ENCODE data around the gene PSMD13. TPM values are rescaled to one million over a fixed set of nuclear protein-coding genes. Genes with fewer than 3 reads are reported as not detected.

The PSMD13 gene
- total and polyA plus RNA-seq, 4 donors = 48.8 to 56.7 (median 52.8) TPM

DNA sequence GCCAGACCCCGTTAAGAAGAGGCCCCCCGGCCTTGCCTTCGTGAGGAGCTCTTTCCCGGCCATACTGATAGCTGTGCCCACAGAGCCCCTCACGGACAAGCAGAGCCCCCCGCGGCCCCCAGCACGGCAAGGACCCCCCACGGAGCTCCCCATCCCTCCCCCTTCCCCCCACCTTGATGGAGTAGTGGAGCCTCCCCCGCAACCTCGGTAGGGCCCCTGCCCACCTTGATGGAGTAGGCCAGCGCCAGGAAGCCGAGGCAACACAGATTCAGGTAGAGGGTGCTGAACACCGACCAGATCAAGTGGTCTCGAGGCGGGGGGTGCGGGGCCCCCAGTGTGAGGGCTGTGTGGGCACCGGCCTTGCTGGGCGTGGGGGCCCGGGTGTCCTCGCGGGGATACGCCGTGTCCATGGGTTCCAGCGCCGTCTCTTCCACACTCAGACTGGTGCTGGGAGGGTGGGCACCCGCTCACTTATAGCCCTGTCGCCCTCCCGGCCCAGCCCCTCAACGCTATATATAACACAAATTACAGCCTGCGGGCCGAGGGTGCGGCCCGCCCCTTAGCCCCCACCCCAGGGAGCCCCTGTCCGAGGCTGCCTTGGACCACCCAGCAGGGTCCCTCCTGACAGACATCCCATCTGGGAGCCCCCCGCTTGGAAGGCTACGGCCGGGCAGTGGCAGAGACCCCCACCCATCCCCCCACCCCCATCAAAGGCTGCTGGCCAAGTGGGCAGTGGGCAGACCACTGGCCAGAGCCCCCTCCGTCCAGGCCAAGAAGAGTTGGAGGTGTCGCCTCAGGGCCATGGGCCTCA lies 62.5 kb downstream of the PSMD13 start, which contains the start of gene IFITM5:
IFITM5 (minus strand) TSS at position 446 of the 811 bp plus-strand sequence; CDS start at position 410, 36 bp downstream.
- no peak within 1 kb of the TSS for H3K9ac ChIP-seq (ENCODE audit: low read depth in 1 of 2, low read length in 2 of 2)
- 68% methylated on average over 40 of the region's 40 CpGs for whole genome bisulfite sequencing
- no peaks in the 10 kb centered on the region for H3K27me3 ChIP-seq (ENCODE audit: control insufficient read depth in 4 of 4, insufficient read depth in 4 of 4, low read length in 3 of 4)
- H3K4me1 ChIP-seq (ENCODE audit: control insufficient read depth in 4 of 4, insufficient read depth in 4 of 4, low read length in 3 of 4) = no peaks in the 10 kb centered on the region
- no peak for DNase-seq (ENCODE audit: low spot score)
- TF ChIP-seq GABPA (IDR thresholded peaks at IDR 0.05 in 1 of 2, conservative IDR thresholded peaks at IDR 0.05 in 1 of 2) = no peak
- no peak for TF ChIP-seq TAF1 (conservative IDR thresholded peaks at IDR 0.05)
- no peak for TF ChIP-seq YY1 (IDR thresholded peaks at IDR 0.05)
- TF ChIP-seq, protein P1, sequence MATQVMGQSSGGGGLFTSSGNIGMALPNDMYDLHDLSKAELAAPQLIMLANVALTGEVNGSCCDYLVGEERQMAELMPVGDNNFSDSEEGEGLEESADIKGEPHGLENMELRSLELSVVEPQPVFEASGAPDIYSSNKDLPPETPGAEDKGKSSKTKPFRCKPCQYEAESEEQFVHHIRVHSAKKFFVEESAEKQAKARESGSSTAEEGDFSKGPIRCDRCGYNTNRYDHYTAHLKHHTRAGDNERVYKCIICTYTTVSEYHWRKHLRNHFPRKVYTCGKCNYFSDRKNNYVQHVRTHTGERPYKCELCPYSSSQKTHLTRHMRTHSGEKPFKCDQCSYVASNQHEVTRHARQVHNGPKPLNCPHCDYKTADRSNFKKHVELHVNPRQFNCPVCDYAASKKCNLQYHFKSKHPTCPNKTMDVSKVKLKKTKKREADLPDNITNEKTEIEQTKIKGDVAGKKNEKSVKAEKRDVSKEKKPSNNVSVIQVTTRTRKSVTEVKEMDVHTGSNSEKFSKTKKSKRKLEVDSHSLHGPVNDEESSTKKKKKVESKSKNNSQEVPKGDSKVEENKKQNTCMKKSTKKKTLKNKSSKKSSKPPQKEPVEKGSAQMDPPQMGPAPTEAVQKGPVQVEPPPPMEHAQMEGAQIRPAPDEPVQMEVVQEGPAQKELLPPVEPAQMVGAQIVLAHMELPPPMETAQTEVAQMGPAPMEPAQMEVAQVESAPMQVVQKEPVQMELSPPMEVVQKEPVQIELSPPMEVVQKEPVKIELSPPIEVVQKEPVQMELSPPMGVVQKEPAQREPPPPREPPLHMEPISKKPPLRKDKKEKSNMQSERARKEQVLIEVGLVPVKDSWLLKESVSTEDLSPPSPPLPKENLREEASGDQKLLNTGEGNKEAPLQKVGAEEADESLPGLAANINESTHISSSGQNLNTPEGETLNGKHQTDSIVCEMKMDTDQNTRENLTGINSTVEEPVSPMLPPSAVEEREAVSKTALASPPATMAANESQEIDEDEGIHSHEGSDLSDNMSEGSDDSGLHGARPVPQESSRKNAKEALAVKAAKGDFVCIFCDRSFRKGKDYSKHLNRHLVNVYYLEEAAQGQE (IDR thresholded peaks at IDR 0.05) = no peak
- no peak for TF ChIP-seq RAD21 (IDR thresholded peaks at IDR 0.05)
- TF ChIP-seq, protein P2, sequence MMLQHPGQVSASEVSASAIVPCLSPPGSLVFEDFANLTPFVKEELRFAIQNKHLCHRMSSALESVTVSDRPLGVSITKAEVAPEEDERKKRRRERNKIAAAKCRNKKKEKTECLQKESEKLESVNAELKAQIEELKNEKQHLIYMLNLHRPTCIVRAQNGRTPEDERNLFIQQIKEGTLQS (IDR thresholded peaks at IDR 0.05) = no peak
- no peak for TF ChIP-seq HNF4A (conservative IDR thresholded peaks at IDR 0.05)
- TF ChIP-seq, protein P3, sequence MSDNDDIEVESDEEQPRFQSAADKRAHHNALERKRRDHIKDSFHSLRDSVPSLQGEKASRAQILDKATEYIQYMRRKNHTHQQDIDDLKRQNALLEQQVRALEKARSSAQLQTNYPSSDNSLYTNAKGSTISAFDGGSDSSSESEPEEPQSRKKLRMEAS (IDR thresholded peaks at IDR 0.05) = no peak
- TF ChIP-seq RXRA (IDR thresholded peaks at IDR 0.05) = no peak
- no peak for TF ChIP-seq SP1 (IDR thresholded peaks at IDR 0.05)
- TF ChIP-seq CTCF (IDR thresholded peaks at IDR 0.05; ENCODE audit: low read depth, low read length, missing input control) = no peak
- no peak for TF ChIP-seq FOXA2 (IDR thresholded peaks at IDR 0.05)
- TF ChIP-seq ZBTB33 (IDR thresholded peaks at IDR 0.05) = no peak
- no peak for TF ChIP-seq FOXA1 (IDR thresholded peaks at IDR 0.05)
- TF ChIP-seq NR2F2 (IDR thresholded peaks at IDR 0.05) = no peak
- no peak for TF ChIP-seq EGR1 (IDR thresholded peaks at IDR 0.05; ENCODE audit: low read depth in 2 of 2)
- TF ChIP-seq JUND (IDR thresholded peaks at IDR 0.05) = no peak
- no peak for TF ChIP-seq HNF4G (IDR thresholded peaks at IDR 0.05)
- no peaks in the 10 kb centered on the region for H3K9me3 ChIP-seq (ENCODE audit: control insufficient read depth in 4 of 4, low read length in 3 of 4)
- no peak within 1 kb of the TSS for H3K4me3 ChIP-seq (ENCODE audit: low read depth in 1 of 3, low read length in 3 of 3)
- H3K27ac ChIP-seq (ENCODE audit: low read depth in 1 of 2, low read length in 2 of 2) = no peak within 1 kb of the TSS
- no peaks in the 10 kb centered on the region for H3K36me3 ChIP-seq (ENCODE audit: control insufficient read depth in 4 of 4, insufficient read depth in 3 of 4, low read depth in 1 of 4, low read length in 3 of 4)

Data from liver (tissue), 9 donors.